Mesenchymal stem cell (in vitro differentiated cells and primary cell): ENCODE results near the gene LYPD8.

Experiments
- DNase-seq: peaks from one replicate; pipeline ENCODE4 v3.0.0-alpha.2; 2013
- H2AFZ ChIP-seq: one replicate; pipeline ENCODE4 v1.6.1; 2013; ENCODE audit warnings: low read depth, mild to moderate bottlenecking, control low read depth, inconsistent platforms, low read length, moderate library complexity
- H2AK5ac ChIP-seq: 2 replicates; pipeline ENCODE4 v1.6.1; 2013; ENCODE audit warnings: low read length, moderate library complexity, mild to moderate bottlenecking, inconsistent platforms; ENCODE audit not compliant: severe bottlenecking
- H2BK120ac ChIP-seq: one replicate; pipeline ENCODE4 v1.6.1; 2013; ENCODE audit warnings: low read depth, mild to moderate bottlenecking, inconsistent platforms, low read length, moderate library complexity
- H2BK12ac ChIP-seq, 2 experiments: one replicate each; pipeline ENCODE4 v1.6.1; 2013; ENCODE audit warnings: inconsistent platforms in 2 of 2, low read length in 2 of 2, mild to moderate bottlenecking in 2 of 2, moderate library complexity in 2 of 2, control low read depth in 1 of 2
- H2BK15ac ChIP-seq: one replicate; pipeline ENCODE4 v1.6.1; 2013; ENCODE audit warnings: mild to moderate bottlenecking, low read depth, inconsistent platforms; ENCODE audit not compliant: poor library complexity, severe bottlenecking
- H2BK5ac ChIP-seq: 2 replicates; pipeline ENCODE4 v1.6.1; 2013; ENCODE audit warnings: low read depth, mild to moderate bottlenecking, low read length, control low read depth, inconsistent platforms; ENCODE audit not compliant: poor library complexity, severe bottlenecking
- H3K14ac ChIP-seq, 2 experiments: one replicate each; pipeline ENCODE4 v1.6.1; 2013; ENCODE audit warnings: inconsistent platforms in 2 of 2, low read length in 2 of 2, control low read depth in 1 of 2, mild to moderate bottlenecking in 1 of 2, moderate library complexity in 1 of 2
- H3K18ac ChIP-seq, 2 experiments: one replicate each; pipeline ENCODE4 v1.6.1; 2013; ENCODE audit warnings: inconsistent platforms in 2 of 2, low read length in 2 of 2, control low read depth in 1 of 2, low read depth in 1 of 2, mild to moderate bottlenecking in 1 of 2
- H3K23ac ChIP-seq, 2 experiments: one replicate each; pipeline ENCODE4 v1.6.1; 2013; ENCODE audit warnings: inconsistent platforms in 2 of 2, low read length in 2 of 2, mild to moderate bottlenecking in 2 of 2, moderate library complexity in 2 of 2, control low read depth in 1 of 2
- H3K27ac ChIP-seq: 2 replicates; pipeline ENCODE4 v1.5.1; 2013; ENCODE audit warnings: mild to moderate bottlenecking, moderate library complexity, low read length, control low read depth, inconsistent platforms; ENCODE audit not compliant: poor library complexity, severe bottlenecking
- H3K27me3 ChIP-seq, 2 experiments: 2 replicates each; pipeline versions ENCODE4 v1.6.1 to v1.7.0; 2013; ENCODE audit warnings: low read length in 2 of 2, mild to moderate bottlenecking in 2 of 2, moderate library complexity in 2 of 2, control low read depth in 1 of 2, inconsistent platforms in 1 of 2; ENCODE audit not compliant: control insufficient read depth in 1 of 2, insufficient read depth in 1 of 2
- H3K36me3 ChIP-seq, 2 experiments: 2 replicates each; pipeline versions ENCODE4 v1.6.1 to v1.7.0; 2013; ENCODE audit warnings: low read length in 2 of 2, control low read depth in 1 of 2, inconsistent platforms in 1 of 2, low read depth in 1 of 2, mild to moderate bottlenecking in 1 of 2; ENCODE audit not compliant: insufficient read depth in 2 of 2, control insufficient read depth in 1 of 2
- H3K4ac ChIP-seq, 2 experiments: one replicate each; pipeline ENCODE4 v1.6.1; 2013; ENCODE audit warnings: inconsistent platforms in 2 of 2, low read length in 2 of 2, mild to moderate bottlenecking in 2 of 2, moderate library complexity in 2 of 2, control low read depth in 1 of 2, low read depth in 1 of 2
- H3K4me1 ChIP-seq: 2 replicates; pipeline ENCODE4 v1.6.1; 2013; ENCODE audit warnings: low read depth, low read length, control low read depth; ENCODE audit not compliant: control insufficient read depth, insufficient read depth
- H3K4me2 ChIP-seq: 2 replicates; pipeline ENCODE4 v1.6.1; 2013; ENCODE audit warnings: low read length, mild to moderate bottlenecking, inconsistent platforms; ENCODE audit not compliant: poor library complexity, severe bottlenecking
- H3K4me3 ChIP-seq, 2 experiments: 2 replicates each; pipeline versions ENCODE4 v1.5.1 to v1.7.0; 2013; ENCODE audit warnings: low read length in 2 of 2, mild to moderate bottlenecking in 2 of 2, control low read depth in 1 of 2, low read depth in 1 of 2; ENCODE audit not compliant: insufficient read depth in 1 of 2
- H3K79me1 ChIP-seq: replicated peaks from 2 replicates; pipeline ENCODE4 v1.6.1; 2013; ENCODE audit warnings: mild to moderate bottlenecking, control low read depth, low read length, inconsistent platforms; ENCODE audit not compliant: poor library complexity, severe bottlenecking
- H3K9ac ChIP-seq: 2 replicates; pipeline ENCODE4 v1.7.0; 2013; ENCODE audit warnings: mild to moderate bottlenecking, low read length, moderate library complexity
- H3K9me3 ChIP-seq: 2 replicates; pipeline ENCODE4 v1.7.0; 2013; ENCODE audit warnings: mild to moderate bottlenecking, low read length; ENCODE audit not compliant: control insufficient read depth
- H4K8ac ChIP-seq: one replicate; pipeline ENCODE4 v1.6.1; 2013; ENCODE audit warnings: inconsistent platforms, mild to moderate bottlenecking, low read length, moderate library complexity
- H4K91ac ChIP-seq: one replicate; pipeline ENCODE4 v1.6.1; 2013; ENCODE audit warnings: mild to moderate bottlenecking, low read length, inconsistent platforms
- WGBS: methylation state at CpG from one replicate; pipeline ENCODE4 v1.1.7; 2013; ENCODE audit warnings: mixed read lengths; 5-methylcytosine and 5-hydroxymethylcytosine counted together

Gene LYPD8

DNA sequence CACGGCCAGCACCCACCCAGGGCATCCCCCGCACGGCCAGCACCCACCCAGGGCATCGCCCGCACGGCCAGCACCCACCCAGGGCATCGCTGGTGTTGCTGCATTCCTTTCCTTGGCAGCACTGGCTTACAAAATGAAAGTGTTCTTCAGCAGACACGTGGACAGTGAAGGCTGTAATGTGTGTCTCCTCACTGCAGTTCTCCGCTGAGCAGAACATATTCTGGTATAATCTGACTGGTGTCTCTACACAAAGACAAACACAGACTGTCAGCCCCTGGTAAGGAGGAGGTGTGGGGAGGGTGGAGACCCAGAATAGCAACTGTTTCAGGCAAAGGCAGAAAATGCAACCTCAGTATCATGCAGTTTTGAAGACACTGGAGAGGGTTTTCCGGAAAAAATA lies 7.3 kb downstream of the LYPD8 start:
- Histone ChIP-seq H3K27ac (no peak overlapping the region), H3K9me3 (no peaks in the 10 kb centered on the region), H3K4me3 (no peak overlapping the region), H3K14ac (no peak overlapping the region), H2BK12ac (no peak overlapping the region), H2BK5ac (no peak overlapping the region), H4K8ac (no peak overlapping the region), H2BK15ac (no peak overlapping the region), H3K4me2 (no peak overlapping the region), H3K23ac (no peak overlapping the region), H2AK5ac (no peak overlapping the region), H3K79me1 (no peaks in the 10 kb centered on the region), H2AFZ (no peak overlapping the region), H2BK120ac (no peak overlapping the region), H4K91ac (no peak overlapping the region), H3K36me3 (no peaks in the 10 kb centered on the region), H3K4ac (no peak overlapping the region), H3K9ac (no peak overlapping the region), H3K4me1 (no peaks in the 10 kb centered on the region), H3K18ac (no peak overlapping the region), H3K27me3 (no peaks in the 10 kb centered on the region)
- no peak for DNase-seq
- WGBS, result 86% methylated on average over 9 of the region's 10 CpGs

DNA sequence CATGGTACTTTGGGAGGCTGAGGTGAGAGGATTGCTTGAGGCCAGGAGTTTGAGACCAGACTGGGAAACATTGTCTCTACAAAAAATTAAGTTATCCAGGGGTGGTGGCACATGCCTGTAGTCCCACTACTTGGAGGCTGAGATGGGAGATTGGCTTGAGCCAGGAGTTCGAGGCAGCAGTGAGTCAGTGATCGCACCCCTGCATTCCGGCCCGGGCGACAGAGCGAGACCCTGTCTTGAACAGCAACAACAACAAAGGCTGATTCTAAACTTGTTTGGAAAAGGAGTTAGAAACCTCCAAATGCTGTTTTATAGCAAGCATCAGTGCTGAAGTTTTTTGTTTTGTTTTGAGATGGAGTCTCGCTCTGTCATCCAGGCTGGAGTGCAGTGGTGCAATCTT lies 14.7 kb downstream of the LYPD8 start:
- H3K36me3 ChIP-seq, result no peaks in the 10 kb centered on the region
- no peak for DNase-seq
- H4K8ac ChIP-seq, result no peak overlapping the region
- H3K4ac ChIP-seq, result no peak overlapping the region
- H3K14ac ChIP-seq, result no peak overlapping the region
- no peaks in the 10 kb centered on the region for H3K9me3 ChIP-seq
- H2BK5ac ChIP-seq, result no peak overlapping the region
- no peak overlapping the region for H3K27ac ChIP-seq
- H3K4me1 ChIP-seq, result no peaks in the 10 kb centered on the region
- H2AFZ ChIP-seq, result no peak overlapping the region
- no peak overlapping the region for H2BK120ac ChIP-seq
- no peak overlapping the region for H2BK15ac ChIP-seq
- no peak overlapping the region for H3K4me3 ChIP-seq
- no peaks in the 10 kb centered on the region for H3K27me3 ChIP-seq
- no peak overlapping the region for H3K9ac ChIP-seq
- no peak overlapping the region for H3K4me2 ChIP-seq
- H3K79me1 ChIP-seq, result no peaks in the 10 kb centered on the region
- H2AK5ac ChIP-seq, result no peak overlapping the region
- no peak overlapping the region for H2BK12ac ChIP-seq
- no peak overlapping the region for H3K18ac ChIP-seq
- no peak overlapping the region for H4K91ac ChIP-seq
- H3K23ac ChIP-seq, result no peak overlapping the region
- WGBS, result 83% methylated on average over 7 of the region's 7 CpGs

DNA sequence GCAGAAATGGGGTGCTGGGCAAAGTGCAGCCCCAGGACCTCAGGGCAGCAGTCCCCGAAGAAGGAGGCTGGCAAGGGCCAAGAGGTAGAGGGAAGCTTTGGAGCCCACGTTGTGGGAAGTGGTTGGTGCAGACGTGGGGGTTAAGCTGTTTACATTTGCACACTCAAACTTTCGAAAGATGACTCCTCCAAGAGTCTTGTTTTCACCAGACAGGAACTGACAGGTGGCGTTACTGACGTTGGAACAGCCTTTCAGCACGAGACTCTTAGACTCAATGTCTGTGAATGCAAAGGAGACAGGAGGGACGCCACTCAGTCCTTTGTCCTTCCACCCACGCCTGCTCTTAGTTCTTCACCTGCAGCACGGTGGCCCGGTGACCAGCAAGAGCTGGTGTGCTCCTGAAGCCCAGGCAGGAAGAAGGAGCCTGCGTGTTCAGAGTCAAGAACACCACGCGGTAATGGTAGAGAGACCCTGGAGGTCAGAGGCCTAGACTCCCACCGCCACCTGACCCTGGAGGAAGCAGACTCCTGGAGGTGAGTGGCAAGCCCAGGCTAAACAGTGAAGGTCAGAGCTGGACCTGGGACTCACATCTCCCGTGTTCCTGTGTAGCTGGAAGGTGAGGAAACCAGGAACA lies 15.9 kb downstream of the LYPD8 start:
- H3K4me2 ChIP-seq, result no peak overlapping the region
- H2BK12ac ChIP-seq, result no peak overlapping the region
- no peaks in the 10 kb centered on the region for H3K79me1 ChIP-seq
- H3K4me1 ChIP-seq, result no peaks in the 10 kb centered on the region
- H3K27me3 ChIP-seq, result no peaks in the 10 kb centered on the region
- no peak overlapping the region for H3K14ac ChIP-seq
- no peak overlapping the region for H2AK5ac ChIP-seq
- no peak overlapping the region for H3K4ac ChIP-seq
- no peak overlapping the region for H3K4me3 ChIP-seq
- no peak overlapping the region for H2AFZ ChIP-seq
- peaks cover 5% of the 10 kb centered on the region for H3K9me3 ChIP-seq
- no peak overlapping the region for H3K18ac ChIP-seq
- H3K27ac ChIP-seq, result no peak overlapping the region
- H3K36me3 ChIP-seq, result no peaks in the 10 kb centered on the region
- H4K91ac ChIP-seq, result no peak overlapping the region
- no peak overlapping the region for H3K23ac ChIP-seq
- no peak overlapping the region for H2BK5ac ChIP-seq
- H2BK120ac ChIP-seq, result no peak overlapping the region
- DNase-seq, result no peak
- no peak overlapping the region for H2BK15ac ChIP-seq
- H3K9ac ChIP-seq, result no peak overlapping the region
- no peak overlapping the region for H4K8ac ChIP-seq
- 67% methylated on average over 16 of the region's 16 CpGs for WGBS

DNA sequence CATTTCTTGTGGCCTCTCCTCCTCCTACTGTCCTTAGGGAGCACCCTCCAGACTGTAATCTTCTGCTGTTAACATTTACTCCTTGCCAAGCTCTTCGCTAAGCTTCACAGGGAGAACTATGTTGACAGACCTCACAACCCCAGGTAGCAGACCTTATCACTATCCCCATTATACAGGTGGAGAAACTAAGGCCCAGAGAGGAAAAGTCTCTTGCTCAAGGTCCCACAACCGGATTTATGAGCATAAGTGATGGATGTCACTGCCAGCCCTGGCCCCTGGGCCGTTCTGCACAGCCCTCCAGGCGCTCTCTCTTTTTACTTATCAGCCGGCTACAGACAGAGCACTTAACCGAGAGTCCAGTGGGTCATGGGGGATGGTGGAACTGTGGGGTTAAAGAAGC lies 18.1 kb downstream of the LYPD8 start:
- Histone ChIP-seq H3K18ac (no peak overlapping the region), H3K27me3 (no peaks in the 10 kb centered on the region), H2AFZ (no peak overlapping the region), H4K8ac (no peak overlapping the region), H3K23ac (no peak overlapping the region), H4K91ac (no peak overlapping the region), H3K9ac (no peak overlapping the region), H2BK12ac (no peak overlapping the region), H3K4me1 (no peaks in the 10 kb centered on the region), H3K4me3 (no peak overlapping the region), H2BK15ac (no peak overlapping the region), H3K9me3 (peaks cover 15% of the 10 kb centered on the region), H3K27ac (no peak overlapping the region), H2BK120ac (no peak overlapping the region), H2AK5ac (no peak overlapping the region), H3K4ac (no peak overlapping the region), H3K14ac (no peak overlapping the region), H2BK5ac (no peak overlapping the region), H3K4me2 (no peak overlapping the region), H3K79me1 (no peaks in the 10 kb centered on the region), H3K36me3 (no peaks in the 10 kb centered on the region)
- DNase-seq, result no peak
- WGBS, result 60% methylated on average over 6 of the region's 6 CpGs
